Skin epidermis (tissue), 12 donors: Measurements from ENCODE around the gene EDN3.
A peak's percentile ranks its signal among the peaks of the same experiment; 100 is the strongest.

ENCODE experiments used
- H3K27ac ChIP-seq, 21 experiments: fragments of 200-600 bp; sonication (generic) in 11 of 21; one replicate each; pipeline ENCODE4 v1.5.0; 2020; ENCODE audit warnings: mild to moderate bottlenecking in 3 of 21, inconsistent platforms in 2 of 21, moderate library complexity in 2 of 21
- H3K4me3 ChIP-seq, 7 experiments: fragments of 200-600 bp; sonication (generic) in 2 of 7; one replicate each; pipeline ENCODE4 v1.5.0; 2020; ENCODE audit warnings: inconsistent platforms in 2 of 7, mild to moderate bottlenecking in 2 of 7, moderate library complexity in 1 of 7

The EDN3 gene

DNA sequence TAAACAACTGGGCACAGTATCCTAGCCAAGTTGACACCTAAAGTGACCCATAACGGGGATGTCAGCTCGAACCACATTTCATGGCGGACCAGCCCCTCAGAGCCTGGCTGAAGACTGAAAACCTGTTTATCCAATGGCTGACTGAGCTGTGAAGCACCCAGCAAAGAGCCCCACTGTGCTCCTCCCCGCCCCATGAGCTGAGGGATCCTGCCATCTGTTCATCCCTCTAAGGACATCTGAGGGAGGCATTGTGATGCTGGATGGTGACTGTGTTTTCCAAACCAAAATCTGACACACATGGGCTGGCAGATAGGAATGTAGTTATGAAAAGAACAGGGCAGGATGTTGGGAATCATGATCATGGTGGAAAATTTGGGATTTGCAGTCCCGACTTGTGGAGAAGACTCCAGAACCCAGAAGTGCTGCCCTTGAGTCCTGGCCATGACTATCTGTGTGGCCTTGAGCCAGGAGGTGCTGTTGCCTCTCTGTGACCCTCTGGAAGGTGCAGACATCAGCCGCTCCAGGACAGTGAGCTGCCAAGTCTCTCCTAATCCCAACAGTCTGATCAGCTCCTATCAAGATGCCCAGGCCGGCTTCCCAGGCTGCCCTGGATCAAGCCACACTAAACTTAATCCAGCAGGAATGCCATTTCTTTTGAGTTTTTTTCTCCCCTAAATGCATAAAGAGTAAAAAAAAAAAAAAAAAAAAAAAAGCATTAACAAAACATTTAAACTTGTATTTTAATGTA, 5.7 kb downstream of the EDN3 start:
- no peak overlapping the region for H3K27ac ChIP-seq
- no peak overlapping the region for H3K4me3 ChIP-seq

- Histone ChIP-seq H3K4me3 (no peak overlapping the region), H3K27ac (no peak overlapping the region)
These were observed 6.9 kb downstream of the EDN3 start for GRCh38 chr20:59307270-59307669.

DNA sequence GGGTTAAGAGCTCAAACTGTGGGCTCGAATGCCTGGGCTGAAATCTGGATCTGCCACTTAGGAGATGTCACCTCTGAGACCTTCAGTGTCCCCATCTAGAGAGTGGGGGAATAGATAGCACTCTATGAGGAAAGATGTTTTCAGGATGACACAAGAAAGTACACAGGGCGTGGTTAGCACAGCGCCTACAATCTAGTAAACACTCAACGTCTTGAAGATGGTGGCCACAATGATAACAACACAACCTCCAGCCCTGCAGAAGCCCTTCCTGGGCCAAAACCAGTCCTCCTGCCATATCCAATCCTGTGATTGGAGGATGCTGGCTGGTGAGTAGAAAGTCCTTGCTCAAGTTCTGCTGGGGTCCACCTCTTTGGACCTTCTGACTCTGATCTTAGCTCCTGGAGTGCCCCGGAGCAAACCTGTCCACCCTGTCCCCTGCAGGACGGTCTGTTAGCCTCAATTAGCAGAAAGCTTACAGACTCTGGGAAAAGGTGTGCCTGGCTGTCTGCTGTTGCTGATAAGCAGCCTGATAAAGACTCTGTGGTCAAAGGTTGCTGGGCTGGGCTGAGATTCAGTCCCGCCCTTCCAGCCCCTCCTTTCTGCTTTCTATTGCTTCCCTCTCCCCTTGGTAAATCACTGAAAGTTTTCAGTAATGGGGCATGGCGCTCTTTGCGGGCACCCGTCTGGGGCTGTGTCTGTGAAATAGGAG, 8.2 kb downstream of the EDN3 start:
- Histone ChIP-seq H3K4me3 (no peak overlapping the region), H3K27ac (no peak overlapping the region)

- H3K27ac ChIP-seq = no peak overlapping the region
- H3K4me3 ChIP-seq = no peak overlapping the region
These were observed 8.8 kb downstream of the EDN3 start for GRCh38 chr20:59309218-59309617.

DNA sequence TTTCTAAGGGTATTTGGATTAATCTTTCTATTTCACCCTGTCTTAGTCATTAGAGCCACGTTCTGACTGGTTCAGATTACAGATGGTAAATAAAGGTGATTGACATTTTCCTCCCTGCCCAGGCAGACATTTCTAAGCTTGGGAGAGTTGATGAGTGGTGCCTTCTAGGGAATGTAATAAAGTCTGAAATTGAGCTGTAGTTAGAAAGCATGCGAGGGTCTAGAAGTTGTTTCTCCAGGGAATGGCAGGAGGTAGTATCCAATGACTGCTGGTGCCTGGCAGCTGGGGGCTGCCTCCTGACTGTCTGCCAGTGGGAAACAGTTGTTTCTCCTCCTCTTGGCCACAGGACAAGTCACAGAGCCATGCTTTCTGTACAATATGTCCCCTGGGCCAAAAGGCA, 14.6 kb downstream of the EDN3 start:
- Histone ChIP-seq H3K27ac (no peak overlapping the region), H3K4me3 (no peak overlapping the region)

GRCh38 chr20:59316911-59317731, 16.7 kb downstream of the EDN3 start:
- H3K27ac ChIP-seq = no peak overlapping the region

DNA sequence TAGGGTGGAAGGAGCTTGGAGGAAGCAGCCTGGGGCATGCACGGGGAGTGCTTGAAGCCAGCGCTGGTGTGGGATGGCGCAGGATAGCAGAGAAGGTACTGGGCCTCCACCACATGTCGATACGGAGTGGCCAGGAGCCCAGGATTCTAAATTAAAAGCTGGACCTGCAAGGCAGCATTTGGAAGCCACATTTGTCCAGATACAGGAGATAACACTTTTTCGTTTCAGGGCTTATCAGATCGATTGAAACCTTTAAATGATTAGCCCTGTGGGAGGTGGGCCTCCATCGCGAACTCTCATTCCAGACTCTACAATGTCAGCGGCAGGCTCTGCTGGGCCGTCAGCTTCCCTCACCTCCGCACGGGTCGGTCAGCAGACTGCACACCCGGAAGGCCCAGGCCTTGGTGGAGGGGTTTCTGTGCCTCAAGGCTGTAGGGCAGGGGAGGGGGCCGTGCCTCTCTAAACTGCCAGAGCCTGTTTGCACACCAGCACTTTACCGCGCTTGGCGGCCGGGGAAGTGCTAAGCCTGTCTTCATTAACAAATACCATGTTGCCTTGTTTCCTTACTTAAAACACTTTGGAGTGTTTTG, 17.9 kb downstream of the EDN3 start:
- no peak overlapping the region for H3K27ac ChIP-seq
- H3K4me3 ChIP-seq = no peak overlapping the region

More at GRCh38 chr20:59316911-59317731, 16.7 kb downstream of the EDN3 start:
- no peak overlapping the region for H3K4me3 ChIP-seq

GRCh38 chr20:59318803-59319202, 18.4 kb downstream of the EDN3 start:
- Histone ChIP-seq H3K27ac (no peak overlapping the region), H3K4me3 (no peak overlapping the region)

DNA sequence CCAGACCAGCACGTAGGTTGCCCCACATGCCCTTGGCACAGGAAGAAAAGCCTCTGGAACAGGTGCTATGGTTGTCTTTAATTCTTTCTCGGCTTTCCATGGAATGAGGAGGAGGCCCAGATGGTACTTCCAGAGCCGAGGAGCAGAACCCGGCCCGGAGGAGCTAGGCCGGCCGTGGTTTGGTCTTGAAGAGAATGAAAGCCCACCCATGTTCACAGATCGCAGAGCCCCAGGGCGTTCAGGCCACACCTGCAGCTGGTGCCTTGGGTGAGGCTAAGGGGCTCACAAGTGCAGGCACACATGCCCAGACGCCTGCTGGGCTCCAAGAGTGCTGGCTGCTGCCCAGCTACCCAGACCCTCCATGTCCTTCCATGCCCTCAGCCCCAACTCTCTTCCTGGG, 20.0 kb downstream of the EDN3 start:
- H3K4me3 ChIP-seq = no peak overlapping the region
- H3K27ac ChIP-seq = no peak overlapping the region

- no peak overlapping the region for H3K4me3 ChIP-seq
- no peak overlapping the region for H3K27ac ChIP-seq
These were observed 20.6 kb downstream of the EDN3 start for GRCh38 chr20:59320854-59321647.

GRCh38 chr20:59322081-59322480, 21.7 kb downstream of the EDN3 start:
- no peak overlapping the region for H3K27ac ChIP-seq

DNA sequence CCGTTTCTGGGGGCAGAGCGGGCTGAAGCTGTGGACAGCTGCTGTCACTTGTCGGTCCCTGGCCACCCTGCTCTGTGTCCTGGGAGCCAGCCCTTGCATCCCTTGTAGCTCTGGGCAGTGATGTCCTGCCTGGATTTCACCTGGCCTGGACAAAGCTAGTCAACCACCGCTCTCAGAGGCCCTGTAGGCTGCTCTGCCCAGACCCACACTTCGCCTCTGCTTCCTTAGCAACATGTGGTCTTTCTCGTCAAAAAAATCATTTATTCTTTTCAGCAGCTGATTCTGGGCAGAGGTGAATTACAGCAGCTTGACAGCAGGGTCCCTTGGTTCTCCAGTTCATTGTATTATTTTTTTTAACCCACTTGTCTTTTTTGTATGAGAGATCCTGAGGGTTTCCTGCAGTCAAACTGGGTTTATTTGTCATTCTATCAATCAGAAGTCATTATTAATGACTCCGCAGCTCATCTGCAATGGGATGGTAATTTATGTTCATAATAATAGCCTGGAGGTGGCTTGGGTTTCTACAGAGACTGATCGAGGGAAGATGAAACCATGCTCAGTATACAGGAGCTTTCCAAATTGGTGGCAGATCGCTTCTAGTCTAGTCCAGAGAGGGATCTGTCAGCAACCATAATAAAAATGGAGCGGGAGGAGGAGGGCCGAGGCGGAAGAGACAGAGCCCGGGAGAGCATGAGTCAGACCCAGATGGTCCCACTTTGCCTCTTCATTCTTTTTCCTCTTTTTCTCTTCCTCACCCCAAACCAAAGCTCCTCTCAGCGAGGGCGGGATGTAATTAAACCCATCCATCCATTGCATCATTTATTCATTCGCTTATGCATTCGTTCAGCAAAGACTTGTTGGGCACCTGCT, 22.4 kb downstream of the EDN3 start:
- H3K4me3 ChIP-seq = no peak overlapping the region
- no peak overlapping the region for H3K27ac ChIP-seq

More at GRCh38 chr20:59322081-59322480, 21.7 kb downstream of the EDN3 start:
- H3K4me3 ChIP-seq = no peak overlapping the region

DNA sequence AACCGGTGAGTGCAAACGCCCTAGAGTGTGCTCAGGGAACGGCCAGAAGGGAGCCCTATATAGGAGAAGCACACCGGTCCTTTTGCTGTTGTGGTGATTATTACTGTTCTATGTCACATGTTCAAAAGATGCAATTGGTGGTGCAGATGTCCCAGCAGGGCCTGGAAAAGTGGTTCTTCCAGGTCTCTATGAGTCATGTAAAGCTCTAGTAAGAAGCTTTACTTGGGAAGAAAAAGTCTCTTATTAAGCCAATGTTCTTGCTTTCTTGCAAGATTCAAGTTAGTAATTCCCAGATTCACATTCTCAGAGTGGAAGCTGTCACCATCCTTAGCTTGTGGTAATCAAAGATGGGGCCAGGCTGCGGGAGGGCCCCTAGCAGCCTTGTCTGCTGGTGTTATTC, 23.3 kb downstream of the EDN3 start:
- H3K27ac ChIP-seq = peak overlapping the region in 3 of 21 experiments; percentile 5 to 45 (median 37)

DNA sequence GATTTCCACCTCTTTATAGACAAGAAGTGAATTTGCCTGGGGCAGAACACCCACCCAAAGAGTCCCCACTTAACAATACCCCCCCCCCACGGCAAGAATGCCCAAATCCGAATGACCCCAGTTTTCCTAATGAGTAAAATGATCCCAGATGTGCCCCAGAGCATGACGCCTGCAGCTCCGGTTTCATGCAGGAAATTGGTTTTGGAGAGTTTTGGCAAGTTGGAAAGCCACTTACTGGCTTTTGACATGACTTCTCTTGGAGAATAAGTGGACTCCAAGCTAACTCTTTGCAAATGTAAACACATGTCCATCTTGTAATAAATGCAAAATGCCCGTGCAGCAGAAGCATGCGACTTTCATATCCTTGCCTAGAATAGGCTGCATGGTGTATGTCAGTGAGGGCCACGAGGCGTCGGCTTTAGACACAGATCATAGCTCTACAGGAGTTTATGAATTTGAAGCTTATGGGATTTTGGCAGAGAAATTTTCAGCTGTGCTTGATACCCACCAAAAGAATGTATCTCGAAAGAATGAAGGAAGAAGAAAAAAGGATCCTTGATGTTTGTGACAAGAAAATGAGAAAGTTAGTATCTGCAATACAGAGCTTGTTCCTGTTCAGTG, 24.2 kb downstream of the EDN3 start:
- Histone ChIP-seq H3K4me3 (no peak overlapping the region), H3K27ac (peak overlapping the region in 3 of 21 experiments; percentile 5 to 45 (median 37))

More for the DNA sequence above, 23.3 kb downstream of the EDN3 start:
- H3K4me3 ChIP-seq = no peak overlapping the region

DNA sequence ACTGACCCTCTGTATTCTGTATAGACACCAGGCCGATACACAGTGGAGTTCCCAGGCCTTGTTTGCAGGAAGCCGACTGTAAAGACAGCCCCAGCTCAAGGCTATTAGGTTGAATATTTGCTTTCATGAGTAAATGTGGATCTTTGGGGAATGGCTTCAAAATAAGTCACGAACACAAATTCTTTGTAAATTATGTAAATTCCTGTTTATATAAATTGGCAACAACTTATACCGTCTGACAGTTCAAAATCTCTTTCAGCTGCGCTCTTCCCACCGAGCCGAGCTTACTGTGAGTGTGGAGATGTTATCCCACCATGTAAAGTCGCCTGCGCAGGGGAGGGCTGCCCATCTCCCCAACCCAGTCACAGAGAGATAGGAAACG, 24.7 kb downstream of the EDN3 start:
- H3K4me3 ChIP-seq = no peak overlapping the region

DNA sequence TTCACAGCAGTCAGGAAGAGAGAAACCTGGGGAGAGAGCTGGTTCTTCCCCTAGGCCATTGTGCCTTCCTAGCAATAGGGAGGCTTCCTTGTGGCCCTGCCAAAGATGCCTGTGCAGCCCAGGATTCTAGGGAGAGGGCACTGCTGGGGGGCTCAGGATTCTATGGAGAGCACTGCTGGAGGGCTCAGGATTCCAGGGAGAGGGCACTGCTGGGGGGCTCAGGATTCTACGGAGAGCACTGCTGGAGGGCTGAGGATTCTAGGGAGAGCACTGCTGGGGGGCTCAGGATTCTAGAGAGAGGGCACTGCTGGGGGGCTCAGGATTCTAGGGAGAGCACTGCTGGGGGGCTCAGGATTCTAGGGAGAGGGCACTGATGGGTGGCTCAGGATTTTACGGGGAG, 25.8 kb downstream of the EDN3 start:
- H3K4me3 ChIP-seq = no peak overlapping the region
- no peak overlapping the region for H3K27ac ChIP-seq

More for the DNA sequence above, 24.7 kb downstream of the EDN3 start:
- H3K27ac ChIP-seq = peak overlapping the region in 1 of 21 experiments; percentile 5

DNA sequence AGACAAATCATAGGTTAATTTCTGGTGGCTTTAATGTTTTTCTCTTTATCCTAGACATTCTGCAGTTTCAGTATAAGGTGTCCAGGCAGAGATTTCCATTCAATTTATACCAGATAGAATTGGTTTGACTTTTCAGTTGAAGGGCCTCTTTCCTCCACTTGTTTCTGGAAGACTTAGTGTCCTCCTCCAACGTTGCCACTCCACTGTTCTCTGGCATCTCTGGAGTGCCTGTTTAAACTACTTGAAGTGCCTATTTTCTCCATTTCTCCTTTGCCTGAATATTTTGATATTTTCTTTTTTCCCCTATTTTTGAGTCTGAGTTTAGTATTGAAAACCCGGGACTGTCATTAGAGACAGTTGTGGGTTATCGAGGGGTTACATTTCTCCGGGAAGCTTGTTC, 27.7 kb downstream of the EDN3 start:
- Histone ChIP-seq H3K4me3 (no peak overlapping the region), H3K27ac (no peak overlapping the region)
